ENCODE measurements around the gene CD3D.

The CD3D gene

GRCh38 chr11:118304227-118304567 is 38.3 kb downstream of the CD3D start:
- DNase-seq (ENCODE audit: low spot score), result no peak

- DNase-seq (ENCODE audit: low spot score), result no peak
These were observed 40.8 kb downstream of the CD3D start for GRCh38 chr11:118301600-118302195.

GRCh38 chr11:118295815-118296454 is 46.6 kb downstream of the CD3D start:
- peak; percentile 7 for DNase-seq (ENCODE audit: low spot score)

- DNase-seq (ENCODE audit: low spot score), result no peak
These were observed 47.3 kb downstream of the CD3D start for GRCh38 chr11:118295199-118295598.

GRCh38 chr11:118294053-118294452 is 48.5 kb downstream of the CD3D start:
- no peak for DNase-seq (ENCODE audit: low spot score)

GRCh38 chr11:118291477-118292135 is 50.9 kb downstream of the CD3D start:
- no peak for DNase-seq (ENCODE audit: low spot score)

- DNase-seq (ENCODE audit: low spot score), result no peak
These were observed 51.6 kb downstream of the CD3D start for GRCh38 chr11:118290923-118291322.

- no peak for DNase-seq (ENCODE audit: low spot score)
These were observed 53.1 kb downstream of the CD3D start for GRCh38 chr11:118289401-118289800.

All from hematopoietic multipotent progenitor cell treated with erythropoietin and hydrocortisone succinate and interleukin-3 and kit ligand, for 15 days (in vitro differentiated cells).